Right hindlimb (tissue), 1 donor: Measurements from ENCODE around the gene TTC9.

ENCODE experiments used
- DNase-seq: peaks from one replicate; pipeline ENCODE4 v3.0.0-alpha.2; 2018

The TTC9 gene

DNA sequence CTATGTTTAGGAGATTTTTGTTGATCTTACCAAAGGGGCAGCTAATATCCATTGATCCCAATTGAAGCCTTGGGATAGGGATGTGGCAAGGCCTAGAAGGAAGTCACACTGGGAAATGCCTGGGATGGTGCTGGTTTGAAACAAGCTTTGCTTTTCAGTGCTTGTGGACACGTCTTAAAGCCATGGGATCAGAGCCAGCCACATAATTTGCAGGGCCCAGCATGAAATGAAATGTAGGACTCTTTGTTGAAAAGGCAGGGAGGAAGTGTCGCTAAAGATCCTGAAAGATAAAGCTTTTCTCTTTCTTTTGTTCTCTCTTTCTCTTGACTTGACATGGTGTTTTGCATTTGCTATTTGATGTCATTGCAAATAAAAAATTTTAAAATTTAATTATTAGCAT lies 5.0 kb downstream of the TTC9 start:
- no peak for DNase-seq

GRCh38 chr14:70648346-70648745 lies 6.6 kb downstream of the TTC9 start:
- peak; percentile 55 for DNase-seq

DNA sequence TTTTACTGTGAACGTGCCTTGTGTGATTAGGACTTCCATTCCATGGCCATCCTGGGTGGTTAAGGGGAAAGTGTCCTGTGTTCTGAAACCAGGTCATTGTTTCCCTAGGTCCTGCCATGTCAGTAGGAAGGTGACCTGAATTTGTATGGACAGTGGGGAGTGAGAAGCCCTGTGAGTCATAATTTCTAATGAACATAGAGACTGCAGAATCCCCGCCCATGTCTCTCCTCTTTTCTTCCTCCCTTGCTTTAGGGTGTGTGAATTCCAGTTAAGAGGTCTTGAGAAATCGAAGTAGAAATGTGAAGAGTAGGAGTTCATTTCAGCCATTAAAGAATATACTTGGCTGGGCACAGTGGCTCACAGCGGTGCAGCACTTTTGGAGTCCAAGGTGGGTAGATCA lies 8.1 kb downstream of the TTC9 start:
- DNase-seq = no peak

DNA sequence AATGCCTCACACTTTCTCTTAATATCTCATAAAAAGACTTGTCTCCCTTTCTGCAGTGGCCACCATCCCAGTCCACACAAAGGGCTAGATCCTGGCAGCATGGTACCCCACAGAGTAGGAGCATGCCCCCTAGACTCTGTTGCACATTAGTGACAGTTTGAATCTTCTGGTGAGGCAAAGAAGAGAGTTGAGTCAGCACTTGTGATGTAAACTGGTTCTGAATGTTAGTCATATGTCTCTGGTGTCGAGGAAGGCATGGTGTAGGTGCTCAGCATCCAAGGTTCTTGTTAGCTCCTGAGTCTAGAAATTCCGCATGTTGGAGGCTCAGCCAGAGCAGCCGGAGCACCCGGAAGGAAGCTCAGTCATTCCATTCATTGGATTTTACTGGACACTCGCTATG lies 9.8 kb downstream of the TTC9 start:
- no peak for DNase-seq

- no peak for DNase-seq
These were observed 11.2 kb downstream of the TTC9 start for GRCh38 chr14:70652871-70653270.

GRCh38 chr14:70653662-70654061 lies 11.9 kb downstream of the TTC9 start:
- DNase-seq = no peak

GRCh38 chr14:70654632-70655031 lies 12.9 kb downstream of the TTC9 start:
- no peak for DNase-seq

DNA sequence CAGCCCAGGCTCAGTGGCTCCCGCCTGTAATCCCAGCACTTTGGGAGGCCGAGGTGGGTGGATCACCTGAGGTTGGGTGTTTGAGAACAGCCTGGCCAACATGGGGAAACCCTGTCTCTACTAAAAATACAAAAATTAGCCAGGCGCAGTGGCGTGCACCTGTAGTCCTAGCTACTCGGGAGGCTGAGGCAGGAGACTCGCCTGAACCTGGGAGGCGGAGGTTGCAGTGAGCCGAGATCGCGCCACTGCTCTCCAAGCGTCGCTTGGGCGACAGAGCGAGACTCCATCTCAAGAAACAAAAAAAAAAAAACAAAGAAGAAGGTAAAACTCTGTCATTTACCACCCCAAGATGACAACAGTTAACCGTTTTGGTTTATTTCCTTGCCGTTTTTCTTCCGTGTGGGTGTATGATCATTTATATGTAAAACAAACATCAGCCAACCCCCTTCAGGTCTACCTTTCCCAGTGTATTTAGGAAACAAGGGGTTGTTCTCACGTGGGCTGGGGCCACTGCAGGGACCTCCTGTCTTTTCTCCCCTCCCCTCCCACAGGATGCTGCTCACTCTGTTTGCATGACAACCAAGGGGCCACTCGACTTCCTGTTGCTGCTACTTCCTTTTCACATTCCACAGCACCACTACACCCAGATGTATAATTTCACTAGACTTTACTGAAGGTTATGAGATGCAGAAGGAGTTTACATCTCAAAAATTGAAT lies 13.6 kb downstream of the TTC9 start:
- peak; percentile 31 for DNase-seq

DNA sequence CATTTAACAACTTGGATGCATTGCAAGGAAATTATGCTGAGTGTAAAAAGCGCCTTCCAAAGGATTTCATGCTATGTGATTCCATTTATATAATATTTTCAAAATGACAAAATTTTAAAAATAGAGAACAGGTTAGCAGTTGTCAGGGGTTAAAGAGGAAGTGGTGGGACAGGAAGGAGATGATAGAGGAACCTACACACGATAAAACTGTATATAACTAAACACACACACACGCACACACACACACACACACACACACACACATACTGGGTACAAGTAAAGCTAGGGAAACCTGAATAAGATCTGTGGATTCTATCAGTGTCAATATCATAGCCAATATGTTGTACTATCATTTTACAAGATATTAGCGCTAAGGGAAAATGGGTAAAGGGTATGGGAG lies 17.2 kb downstream of the TTC9 start:
- DNase-seq = no peak

DNA sequence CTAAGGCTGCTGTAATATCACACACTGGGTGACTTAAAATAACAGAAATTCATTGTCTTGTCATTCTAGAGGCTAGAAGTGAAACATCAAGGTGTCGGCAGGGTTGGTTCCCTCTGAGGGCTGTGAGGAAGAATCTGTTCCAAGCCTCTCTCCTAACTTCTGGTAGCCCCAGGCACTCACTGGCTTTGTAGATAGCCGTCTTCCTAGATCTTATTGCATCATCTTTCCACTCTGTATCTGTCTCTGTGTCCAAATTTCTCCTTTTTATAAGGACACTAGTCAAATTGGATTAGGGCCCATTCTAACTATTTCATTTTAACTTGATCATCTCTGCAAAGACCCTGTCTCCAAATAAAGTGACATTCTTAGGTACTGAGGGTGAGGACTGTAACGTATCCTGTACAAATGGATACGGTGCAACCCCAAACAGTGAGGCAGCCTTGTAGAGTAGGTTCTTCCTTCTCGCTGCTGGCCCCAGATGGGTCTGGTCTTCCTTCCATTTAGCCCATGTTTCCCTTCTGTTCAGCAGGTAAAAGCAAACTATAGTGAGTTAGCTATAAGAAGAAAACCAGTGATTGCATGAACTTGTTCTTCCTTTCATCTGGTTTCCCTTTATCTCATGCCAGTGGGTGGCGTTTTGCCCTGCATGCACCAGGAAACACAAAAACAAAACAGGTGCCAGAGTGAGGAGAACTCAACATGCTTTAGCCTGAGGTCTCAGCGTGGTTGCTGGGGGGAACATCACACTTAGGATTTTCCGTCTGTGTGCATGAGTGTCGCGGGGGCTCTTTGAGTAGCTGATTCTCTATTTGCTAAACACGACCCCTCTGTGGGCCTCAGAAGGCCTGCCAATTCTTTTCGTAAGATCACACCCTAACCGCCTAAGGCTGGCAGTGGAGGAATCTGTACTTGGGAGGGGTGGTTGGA lies 19.5 kb downstream of the TTC9 start:
- DNase-seq = no peak

GRCh38 chr14:70662080-70662479 lies 20.4 kb downstream of the TTC9 start:
- DNase-seq = no peak

DNA sequence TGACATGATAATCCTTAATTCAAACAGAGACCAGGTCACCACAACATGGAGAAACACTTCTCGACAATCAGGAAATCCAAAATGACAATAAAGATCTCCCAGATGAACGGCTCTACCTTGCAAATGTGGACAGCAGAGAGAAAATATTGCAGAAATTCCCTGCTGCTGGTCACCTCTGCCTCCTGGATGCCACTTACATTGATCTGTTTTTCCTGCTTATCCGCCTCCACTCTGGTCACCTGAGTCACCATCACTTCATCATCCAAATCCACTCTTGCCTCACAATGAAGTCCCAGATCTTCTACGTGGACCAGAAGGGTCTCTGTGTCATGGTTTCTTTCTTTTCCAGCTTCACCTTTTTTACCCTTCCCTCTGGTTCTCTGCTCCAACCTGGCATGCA lies 21.1 kb downstream of the TTC9 start:
- no peak for DNase-seq

DNA sequence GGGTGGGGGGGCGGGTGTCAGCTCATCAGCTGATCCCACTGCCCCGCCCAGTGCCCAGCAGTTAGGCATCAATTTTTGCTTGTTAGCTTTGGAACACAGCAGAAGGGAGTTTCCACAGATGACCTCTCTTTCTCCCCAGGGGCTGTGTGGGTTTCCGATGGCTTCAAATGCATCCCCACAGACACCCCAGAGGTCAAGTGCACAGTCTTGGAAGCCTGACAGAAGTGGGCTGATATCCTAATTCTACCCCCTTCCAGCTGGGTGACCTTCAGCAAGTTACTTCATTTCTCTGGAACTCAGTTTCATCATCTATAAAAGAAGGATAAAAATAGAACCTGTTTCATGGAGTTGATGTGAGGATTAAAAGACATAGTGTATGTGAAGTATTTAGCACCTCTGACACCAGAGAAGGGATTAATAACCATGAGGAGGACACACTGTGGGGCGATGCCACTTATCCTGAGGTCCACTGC lies 22.0 kb downstream of the TTC9 start:
- DNase-seq = no peak

DNA sequence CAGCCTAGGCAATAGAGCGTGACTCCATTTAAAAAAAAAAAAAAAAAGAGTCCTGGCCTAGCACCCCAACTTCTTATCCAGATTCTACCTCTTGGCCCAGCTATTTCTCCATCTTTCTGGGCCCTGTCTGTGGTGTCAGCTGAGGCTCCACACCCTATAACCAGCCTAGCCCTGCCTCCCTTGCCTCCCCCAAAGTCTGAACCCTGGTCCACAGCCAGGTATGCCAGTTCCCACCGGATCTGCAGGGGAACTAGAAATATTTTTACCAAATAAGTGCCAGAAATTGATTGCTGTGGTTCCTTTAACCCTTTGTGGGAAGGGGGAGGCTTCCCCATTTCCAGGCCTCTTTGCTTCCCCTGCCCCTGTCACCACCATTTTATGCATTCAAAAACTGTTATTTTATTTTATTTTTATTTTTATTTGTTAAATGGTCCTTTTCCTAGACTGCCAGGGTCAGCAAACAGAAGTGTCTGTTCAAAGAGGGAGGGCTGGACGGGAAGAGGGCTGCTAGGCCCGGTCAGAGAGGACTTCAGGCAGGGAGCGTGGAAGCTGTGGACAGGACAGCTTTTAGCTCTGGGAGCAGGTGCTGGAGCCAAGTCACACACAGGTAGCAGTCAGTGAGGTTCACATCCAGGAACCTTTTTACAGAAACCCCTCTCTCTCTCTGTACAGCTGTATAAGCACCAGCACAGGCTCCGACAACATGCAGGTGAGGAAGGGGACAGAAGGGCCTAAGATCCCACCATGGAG lies 23.2 kb downstream of the TTC9 start:
- no peak for DNase-seq

- DNase-seq = no peak
These were observed 24.0 kb downstream of the TTC9 start for GRCh38 chr14:70665448-70666360.

- no peak for DNase-seq
These were observed 24.6 kb downstream of the TTC9 start for GRCh38 chr14:70666361-70666686.

DNA sequence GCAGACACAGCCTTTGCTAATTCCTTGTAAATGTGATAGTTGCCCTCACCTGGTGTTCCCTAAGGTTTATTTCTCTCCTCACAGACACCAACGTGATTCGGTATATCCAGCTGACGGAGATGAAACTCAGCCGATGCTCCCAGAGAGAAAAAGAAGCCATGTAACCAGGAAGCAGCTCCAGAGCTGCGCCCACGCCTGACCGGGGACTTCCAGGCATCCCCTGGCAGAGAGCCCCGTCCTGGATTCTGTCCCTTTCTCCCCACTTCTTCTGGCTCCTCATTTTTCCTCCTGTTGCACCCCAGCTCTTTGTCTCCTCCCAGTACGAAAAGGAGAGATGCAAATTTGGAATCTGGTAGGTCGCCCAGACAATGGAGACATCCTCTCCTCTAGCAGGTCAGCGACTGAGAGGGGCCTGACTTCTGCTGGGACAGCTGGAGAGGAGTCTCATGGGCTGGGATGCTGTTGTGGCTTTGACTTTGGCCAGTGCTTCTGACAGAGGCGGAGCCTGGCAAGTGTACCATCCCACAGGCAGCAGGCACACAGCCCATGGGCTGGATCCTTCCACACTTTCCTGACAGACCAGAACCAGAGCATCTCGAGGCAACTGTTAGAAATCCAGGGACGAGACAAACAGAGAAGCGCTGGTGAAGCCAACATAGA lies 29.4 kb downstream of the TTC9 start:
- peak; percentile 21 for DNase-seq

DNA sequence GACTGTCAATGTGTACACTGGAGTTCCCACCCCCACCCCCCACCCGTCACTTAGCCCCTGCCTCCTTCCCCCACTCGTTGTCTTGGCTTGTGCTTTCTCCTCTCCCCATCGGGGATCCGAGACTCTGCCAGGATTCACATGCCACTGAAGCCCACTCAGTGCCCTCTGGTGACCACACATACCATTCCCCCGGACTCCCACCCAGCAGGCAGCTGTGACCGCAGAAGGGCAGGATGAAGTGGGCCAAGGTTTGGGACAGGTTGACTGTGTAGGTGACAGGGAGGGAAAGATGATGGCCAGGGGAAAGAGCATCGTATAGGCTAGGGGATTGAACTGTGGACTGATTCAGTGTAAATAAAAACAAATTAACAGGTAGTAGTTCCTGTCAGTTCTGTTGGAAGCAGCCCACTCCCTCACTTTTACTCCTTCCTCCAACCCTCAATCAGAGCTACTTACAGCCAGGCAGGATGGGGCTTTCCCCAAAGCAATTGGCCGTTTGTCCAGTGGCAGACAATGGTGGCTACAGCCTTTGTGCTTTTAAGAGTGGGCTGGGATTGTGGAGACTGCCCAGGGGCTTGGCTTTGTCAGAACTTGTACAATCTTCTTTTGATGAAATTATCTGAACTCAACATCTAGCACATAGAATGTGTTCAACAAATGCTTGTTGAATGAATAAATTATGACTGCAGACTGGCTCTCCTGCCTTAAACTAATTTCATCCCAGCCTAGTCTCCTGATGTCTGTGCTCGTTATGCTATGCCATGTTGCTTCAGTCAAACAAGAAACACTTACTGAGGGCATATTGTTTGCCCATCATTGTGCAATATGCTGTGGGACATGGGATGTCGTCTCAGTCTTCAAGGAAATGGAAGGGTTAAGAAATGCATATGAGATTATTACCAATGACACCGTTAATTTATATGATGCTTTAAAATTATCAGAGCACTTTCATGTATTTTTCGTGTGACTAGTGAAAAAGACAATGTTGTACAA lies 30.2 kb downstream of the TTC9 start:
- no peak for DNase-seq

DNA sequence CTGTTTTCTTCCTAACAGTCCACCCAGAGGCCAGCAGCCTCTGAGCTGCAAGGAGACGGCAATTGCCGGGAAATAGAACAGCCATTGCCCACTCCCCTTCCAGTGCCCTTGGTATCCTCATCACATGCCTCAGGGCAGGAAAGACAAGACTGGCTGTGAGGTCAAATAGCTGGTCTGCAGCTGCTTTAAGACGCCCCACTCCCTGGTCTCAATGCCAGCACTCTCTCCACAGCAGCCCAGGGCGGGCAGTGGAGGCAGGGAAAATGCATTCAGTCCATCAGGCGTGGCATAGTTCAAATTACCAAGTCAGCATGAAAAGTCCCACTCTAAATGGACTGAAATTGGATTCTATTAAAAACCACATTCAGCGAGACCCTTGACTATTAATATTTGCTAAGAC lies 35.6 kb downstream of the TTC9 start:
- DNase-seq = no peak

GRCh38 chr14:70680748-70681147 lies 39.0 kb downstream of the TTC9 start:
- no peak for DNase-seq

DNA sequence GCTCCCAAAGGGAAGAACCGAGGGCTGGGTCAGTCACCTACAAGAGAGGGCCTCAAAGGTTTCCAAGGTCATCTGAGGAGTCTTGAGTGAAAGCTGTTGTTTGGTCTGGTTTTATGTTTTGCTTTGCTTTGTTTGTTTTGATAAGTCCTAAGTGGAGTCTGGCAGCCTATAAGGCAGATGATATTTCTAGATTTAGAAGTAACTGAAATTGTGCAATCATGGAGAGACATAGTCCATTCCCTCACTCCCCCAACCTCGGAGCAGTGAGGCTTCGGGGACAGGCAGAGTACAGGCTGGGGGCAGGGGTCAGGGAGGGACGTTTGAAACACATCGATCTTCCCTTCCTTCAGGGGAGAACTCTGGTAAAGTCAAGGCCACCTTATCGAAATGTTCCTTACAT lies 42.3 kb downstream of the TTC9 start:
- no peak for DNase-seq
